Measurements from ENCODE around the gene MAD1L1.

Gene MAD1L1

GRCh38 chr7:1906988-1907745, 325.6 kb downstream of the MAD1L1 start:
- Histone ChIP-seq H3K4me1 (ENCODE audit: low read depth, poor library complexity, severe bottlenecking) (no peaks in the 10 kb centered on the region), H3K4me2 (no peak overlapping the region), H3K27ac (no peak overlapping the region), H3K27me3 (ENCODE audit: insufficient read depth, low read depth) (no peaks in the 10 kb centered on the region), H4K20me1 (ENCODE audit: insufficient read depth) (no peaks in the 10 kb centered on the region), H3K4me3 (IDR thresholded peaks at IDR 0.05; ENCODE audit: insufficient read depth, low read depth, low read length) (no peak overlapping the region), H3K79me2 (ENCODE audit: insufficient read depth, low read depth) (no peaks in the 10 kb centered on the region), H2AFZ (ENCODE audit: low read depth) (no peak overlapping the region), H3K9ac (no peak overlapping the region), H3K36me3 (ENCODE audit: insufficient read depth) (no peaks in the 10 kb centered on the region)
- TF ChIP-seq, protein P1, sequence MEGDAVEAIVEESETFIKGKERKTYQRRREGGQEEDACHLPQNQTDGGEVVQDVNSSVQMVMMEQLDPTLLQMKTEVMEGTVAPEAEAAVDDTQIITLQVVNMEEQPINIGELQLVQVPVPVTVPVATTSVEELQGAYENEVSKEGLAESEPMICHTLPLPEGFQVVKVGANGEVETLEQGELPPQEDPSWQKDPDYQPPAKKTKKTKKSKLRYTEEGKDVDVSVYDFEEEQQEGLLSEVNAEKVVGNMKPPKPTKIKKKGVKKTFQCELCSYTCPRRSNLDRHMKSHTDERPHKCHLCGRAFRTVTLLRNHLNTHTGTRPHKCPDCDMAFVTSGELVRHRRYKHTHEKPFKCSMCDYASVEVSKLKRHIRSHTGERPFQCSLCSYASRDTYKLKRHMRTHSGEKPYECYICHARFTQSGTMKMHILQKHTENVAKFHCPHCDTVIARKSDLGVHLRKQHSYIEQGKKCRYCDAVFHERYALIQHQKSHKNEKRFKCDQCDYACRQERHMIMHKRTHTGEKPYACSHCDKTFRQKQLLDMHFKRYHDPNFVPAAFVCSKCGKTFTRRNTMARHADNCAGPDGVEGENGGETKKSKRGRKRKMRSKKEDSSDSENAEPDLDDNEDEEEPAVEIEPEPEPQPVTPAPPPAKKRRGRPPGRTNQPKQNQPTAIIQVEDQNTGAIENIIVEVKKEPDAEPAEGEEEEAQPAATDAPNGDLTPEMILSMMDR (conservative IDR thresholded peaks at IDR 0.05; ENCODE audit: low read depth, low read length), result no peak

GRCh38 chr7:1906087-1906830, 326.5 kb downstream of the MAD1L1 start:
- Histone ChIP-seq H3K27ac (no peak overlapping the region), H3K4me2 (no peak overlapping the region), H3K27me3 (ENCODE audit: insufficient read depth, low read depth) (no peaks in the 10 kb centered on the region), H3K4me3 (IDR thresholded peaks at IDR 0.05; ENCODE audit: insufficient read depth, low read depth, low read length) (no peak overlapping the region), H3K79me2 (ENCODE audit: insufficient read depth, low read depth) (no peaks in the 10 kb centered on the region), H3K9ac (no peak overlapping the region), H4K20me1 (ENCODE audit: insufficient read depth) (no peaks in the 10 kb centered on the region), H2AFZ (ENCODE audit: low read depth) (no peak overlapping the region), H3K4me1 (ENCODE audit: low read depth, poor library complexity, severe bottlenecking) (no peaks in the 10 kb centered on the region), H3K36me3 (ENCODE audit: insufficient read depth) (no peaks in the 10 kb centered on the region)
- TF ChIP-seq, protein P1 (conservative IDR thresholded peaks at IDR 0.05; ENCODE audit: low read depth, low read length), result no peak

DNA sequence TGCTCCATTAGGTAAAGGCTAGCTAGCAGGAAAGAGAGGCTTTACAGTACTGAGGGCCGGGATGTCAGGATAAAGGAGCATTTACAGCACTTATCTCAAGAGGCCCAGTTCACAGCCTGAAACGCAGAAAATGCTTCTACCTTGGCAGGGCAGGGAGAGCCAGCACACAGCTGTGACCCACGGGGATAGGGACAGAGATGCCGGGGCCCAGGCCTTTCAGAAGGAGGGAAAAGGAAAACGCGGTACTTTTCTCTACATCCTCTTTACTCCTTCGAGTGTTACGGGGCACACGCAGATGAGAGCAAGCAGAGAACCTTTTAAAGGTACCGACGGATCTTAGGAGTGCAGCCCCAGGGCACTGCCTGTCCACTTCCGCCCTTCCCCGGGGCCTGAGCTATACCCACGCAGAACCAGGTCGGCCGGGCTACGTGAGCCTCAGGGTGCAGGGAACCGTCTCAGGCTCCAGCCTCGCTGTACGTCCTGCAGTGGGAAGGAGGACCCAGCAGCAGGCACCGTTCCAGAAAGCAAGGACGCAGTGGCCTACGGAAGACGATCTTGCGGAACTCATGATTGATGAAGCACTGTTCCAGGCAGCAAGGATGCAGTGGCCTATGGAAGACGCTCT, 330.4 kb downstream of the MAD1L1 start:
- Histone ChIP-seq H3K27me3 (ENCODE audit: insufficient read depth, low read depth) (no peaks in the 10 kb centered on the region), H3K4me1 (ENCODE audit: low read depth, poor library complexity, severe bottlenecking) (no peaks in the 10 kb centered on the region), H3K9ac (no peak overlapping the region), H3K36me3 (ENCODE audit: insufficient read depth) (no peaks in the 10 kb centered on the region), H3K27ac (no peak overlapping the region), H3K79me2 (ENCODE audit: insufficient read depth, low read depth) (no peaks in the 10 kb centered on the region), H2AFZ (ENCODE audit: low read depth) (no peak overlapping the region), H4K20me1 (ENCODE audit: insufficient read depth) (no peaks in the 10 kb centered on the region), H3K4me3 (IDR thresholded peaks at IDR 0.05; ENCODE audit: insufficient read depth, low read depth, low read length) (no peak overlapping the region), H3K4me2 (no peak overlapping the region)
- TF ChIP-seq, protein P1 (conservative IDR thresholded peaks at IDR 0.05; ENCODE audit: low read depth, low read length), result no peak

DNA sequence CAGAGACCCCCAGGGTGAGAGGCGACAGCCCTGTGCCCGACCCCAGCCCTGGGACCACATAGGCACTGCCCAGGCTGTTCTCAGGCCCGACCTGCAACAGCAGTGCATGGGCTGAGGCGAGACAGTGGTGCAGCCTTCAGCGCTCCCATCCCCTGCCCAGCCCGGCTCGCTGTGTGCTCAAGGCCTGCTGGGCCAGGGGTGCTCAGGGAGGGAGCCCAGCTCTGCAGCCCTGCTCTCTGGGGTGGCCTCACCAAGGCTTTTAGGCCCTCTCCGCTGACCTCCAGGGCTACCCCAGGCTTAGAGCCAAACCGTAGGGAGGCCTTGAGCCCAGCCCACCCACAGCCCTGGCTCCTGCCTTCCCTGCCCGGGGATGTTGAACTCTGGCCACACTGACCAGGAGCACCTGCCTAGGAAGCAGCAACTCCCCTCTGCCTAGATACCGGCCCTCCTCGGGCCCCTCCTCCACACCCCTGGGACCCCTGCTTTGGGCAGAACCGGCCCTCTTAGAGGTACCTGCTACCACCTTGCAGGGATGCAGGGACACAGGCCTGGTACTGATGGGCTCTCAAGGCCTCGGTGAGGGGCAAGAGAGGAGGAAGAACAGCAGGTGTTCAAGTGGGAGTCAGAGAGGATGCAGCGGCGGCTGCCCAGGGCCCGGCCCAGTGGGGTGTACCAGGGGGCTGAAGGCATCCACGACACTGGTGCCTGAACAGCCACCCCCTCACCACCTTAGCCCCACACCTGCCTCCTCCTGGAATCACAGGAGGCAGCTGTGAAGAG, 331.1 kb downstream of the MAD1L1 start:
- Histone ChIP-seq H3K27ac (no peak overlapping the region), H3K4me2 (no peak overlapping the region), H2AFZ (ENCODE audit: low read depth) (no peak overlapping the region), H3K79me2 (ENCODE audit: insufficient read depth, low read depth) (no peaks in the 10 kb centered on the region), H3K36me3 (ENCODE audit: insufficient read depth) (no peaks in the 10 kb centered on the region), H4K20me1 (ENCODE audit: insufficient read depth) (no peaks in the 10 kb centered on the region), H3K4me3 (IDR thresholded peaks at IDR 0.05; ENCODE audit: insufficient read depth, low read depth, low read length) (no peak overlapping the region), H3K4me1 (ENCODE audit: low read depth, poor library complexity, severe bottlenecking) (no peaks in the 10 kb centered on the region), H3K9ac (no peak overlapping the region), H3K27me3 (ENCODE audit: insufficient read depth, low read depth) (no peaks in the 10 kb centered on the region)
- TF ChIP-seq, protein P1 (conservative IDR thresholded peaks at IDR 0.05; ENCODE audit: low read depth, low read length), result no peak
